Measurements from ENCODE around the gene LAMA2.

DNA sequence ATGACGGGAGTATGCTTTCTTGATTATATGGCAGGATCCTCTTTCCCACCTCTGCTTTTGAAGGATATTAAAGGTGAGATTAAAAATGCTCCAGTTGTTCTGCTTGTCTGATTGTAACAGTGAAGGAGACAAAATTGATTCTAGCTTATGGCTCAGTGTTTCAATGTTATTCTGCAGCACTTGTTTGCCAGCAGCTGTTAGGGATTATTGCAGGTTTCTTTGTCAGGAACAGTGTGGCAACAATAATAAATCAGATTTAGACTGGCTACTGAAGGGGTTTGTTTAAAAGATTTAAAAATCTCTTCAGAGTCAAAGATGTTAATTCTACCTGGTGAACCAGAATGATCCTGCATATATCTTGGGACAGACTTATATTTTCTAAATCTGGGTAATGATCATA lies 126.9 kb downstream of the LAMA2 start:
- TF ChIP-seq POLR2A (IDR thresholded peaks at IDR 0.05) (no peak), CTCF (IDR thresholded peaks at IDR 0.05) (no peak)

Data from right lobe of liver (tissue), 4 donors.